HG03521 (cell line): ENCODE data around the gene FBXL4.

Experiments used
- ATAC-seq: cut with Tn5 transposase; IDR thresholded peaks from one replicate; pipeline ENCODE4 v1.9.1; 2021; ENCODE audit warnings: mild to moderate bottlenecking, moderate library complexity; ENCODE audit not compliant: unreplicated experiment

The FBXL4 gene

GRCh38 chr6:98887650-98888049 is 60.1 kb downstream of the FBXL4 start:
- ATAC-seq = no peak

GRCh38 chr6:98885330-98885729 is 62.4 kb downstream of the FBXL4 start:
- no peak for ATAC-seq

GRCh38 chr6:98880486-98880885 is 67.3 kb downstream of the FBXL4 start:
- ATAC-seq = peak; percentile 87

- no peak for ATAC-seq
Observed at GRCh38 chr6:98877250-98877649, 70.5 kb downstream of the FBXL4 start.

- no peak for ATAC-seq
Observed at GRCh38 chr6:98875375-98875774, 72.4 kb downstream of the FBXL4 start.

GRCh38 chr6:98871821-98872220 is 75.9 kb downstream of the FBXL4 start:
- ATAC-seq = no peak

- no peak for ATAC-seq
Observed at GRCh38 chr6:98871057-98871456, 76.7 kb downstream of the FBXL4 start.

GRCh38 chr6:98864497-98864896 is 83.2 kb downstream of the FBXL4 start:
- no peak for ATAC-seq

GRCh38 chr6:98848539-98849242 is 99.1 kb downstream of the FBXL4 start:
- ATAC-seq = no peak

GRCh38 chr6:98847779-98848538 is 99.8 kb downstream of the FBXL4 start:
- no peak for ATAC-seq

GRCh38 chr6:98847416-98847778 is 100.3 kb downstream of the FBXL4 start:
- no peak for ATAC-seq

- ATAC-seq = no peak
Observed at GRCh38 chr6:98846021-98846380, 101.7 kb downstream of the FBXL4 start.

- peak; percentile 50 for ATAC-seq
Observed at GRCh38 chr6:98845211-98846020, 102.3 kb downstream of the FBXL4 start.

- no peak for ATAC-seq
Observed at GRCh38 chr6:98844244-98845210, 103.2 kb downstream of the FBXL4 start.

GRCh38 chr6:98843271-98844243 is 104.2 kb downstream of the FBXL4 start:
- ATAC-seq = no peak

GRCh38 chr6:98842342-98843180 is 105.2 kb downstream of the FBXL4 start:
- ATAC-seq = no peak

GRCh38 chr6:98841621-98842341 is 106.0 kb downstream of the FBXL4 start:
- no peak for ATAC-seq

GRCh38 chr6:98840996-98841513 is 106.7 kb downstream of the FBXL4 start:
- ATAC-seq = no peak
